Astrocyte of the spinal cord (primary cell): Measurements from ENCODE around the gene LYZL6.
"Not testable (repeated sequence)": the region's sequence is repeated elsewhere in the genome, so short reads cannot be mapped to it uniquely, and the experiment has no call there.

Experiments
- DNase-seq: peaks from one replicate; pipeline ENCODE4 v3.0.0; 2011; ENCODE audit warnings: low read depth, low spot score
- H3K4me3 ChIP-seq: 2 replicates; pipeline ENCODE4 v1.5.1; 2011; ENCODE audit warnings: low read depth, mild to moderate bottlenecking, low read length, moderate library complexity
- CTCF ChIP-seq: IDR thresholded peaks from 2 replicates; pipeline ENCODE4 v1.5.1; 2012; ENCODE audit warnings: low read depth, mild to moderate bottlenecking, low read length, inconsistent platforms
- in situ Hi-C: cut with HindIII; loops from 2 replicates; pipeline ENCODE4 v1.10.0; 2017; ENCODE audit warnings: low sequenced_read_pairs

The LYZL6 gene

GRCh38 chr17:35906191-35906925 is 37.2 kb downstream of the LYZL6 start:
- in situ Hi-C loops: no loop called here
- DNase-seq: no peak
- no peak for TF ChIP-seq CTCF
- no peak overlapping the region for H3K4me3 ChIP-seq

- H3K4me3 ChIP-seq: no peak overlapping the region
- no peak for DNase-seq
- no peak for TF ChIP-seq CTCF
- in situ Hi-C loops: no loop called here
These were observed 40.1 kb downstream of the LYZL6 start for GRCh38 chr17:35903451-35903850.

GRCh38 chr17:35901631-35902175 is 41.8 kb downstream of the LYZL6 start:
- no peak for TF ChIP-seq CTCF

GRCh38 chr17:35900708-35901480 is 42.6 kb downstream of the LYZL6 start:
- peak; percentile 6 for DNase-seq
- no peak overlapping the region for H3K4me3 ChIP-seq

More at GRCh38 chr17:35901631-35902175, 41.8 kb downstream of the LYZL6 start:
- in situ Hi-C loops: no loop called here
- no peak for DNase-seq
- H3K4me3 ChIP-seq: no peak overlapping the region

GRCh38 chr17:35900280-35900679 is 43.2 kb downstream of the LYZL6 start:
- no peak overlapping the region for H3K4me3 ChIP-seq
- in situ Hi-C loops: no loop called here
- no peak for TF ChIP-seq CTCF
- DNase-seq: no peak

More at GRCh38 chr17:35900708-35901480, 42.6 kb downstream of the LYZL6 start:
- in situ Hi-C loops: no loop called here
- TF ChIP-seq CTCF: no peak

GRCh38 chr17:35898283-35899070 is 45.0 kb downstream of the LYZL6 start:
- in situ Hi-C loops: no loop called here
- DNase-seq: no peak
- no peak overlapping the region for H3K4me3 ChIP-seq
- no peak for TF ChIP-seq CTCF

- not testable (repeated sequence) for H3K4me3 ChIP-seq
These were observed 45.7 kb downstream of the LYZL6 start for GRCh38 chr17:35897772-35898171.

More at GRCh38 chr17:35897772-35898171, 45.7 kb downstream of the LYZL6 start:
- DNase-seq, in situ Hi-C loops: not testable (repeated sequence)
